HCT116 (cell line): ENCODE data around the gene LRRFIP1. TPM values are rescaled to one million over a fixed set of nuclear protein-coding genes. Genes with fewer than 3 reads are reported as not detected.

Experiments used
- ATAC-seq: fragments of 200-7000 bp; cut with Tn5 transposase; 2 replicates; pipeline ENCODE4 v1.9.1; 2020; ENCODE audit warnings: mild to moderate bottlenecking, moderate library complexity
- BruUV-seq: library from RNA; stranded (reverse); fragments of 400-500 nt; replicated peaks from 2 replicates; lab custom pipeline; 2021; lab: Mats Ljungman, UMichigan
- CTCF ChIA-PET: fragments of 300-600 bp; sonication (Branson Sonifier 250); formaldehyde crosslinking; loops from one replicate; lab custom pipeline; 2021; ENCODE audit warnings: antibody characterized with exemption; lab: Charles Lee
- POLR2A ChIA-PET: fragments of 300-600, 350-600 bp; sonication (Branson Sonifier 250); formaldehyde crosslinking; loops from one replicate; lab custom pipeline; 2021; ENCODE audit warnings: antibody characterized with exemption; lab: Charles Lee
- RAD21 ChIA-PET, 2 experiments: fragments of 300-600 bp; sonication (Branson Sonifier 250); formaldehyde crosslinking; loops; one replicate each; lab custom pipeline; 2023; ENCODE audit warnings: low total read pairs in 2 of 2; ENCODE audit not compliant: uncharacterized antibody in 2 of 2, unreplicated experiment in 2 of 2, low non-redundant PET in 1 of 2; lab: Charles Lee
- DNase-seq: peaks from one replicate; pipeline ENCODE4 v3.0.0-alpha.2; 2010; ENCODE audit warnings: low read depth, low spot score
- H2AFZ ChIP-seq: fragments of 200-600 bp; shearing (Covaris generic), sonication (generic); 2 replicates; pipeline ENCODE4 v1.6.1; 2017; ENCODE audit warnings: low read depth, mixed run types, mixed read lengths, antibody characterized with exemption, low read length; ENCODE audit not compliant: poor library complexity, severe bottlenecking
- H3K27ac ChIP-seq: 2 replicates; pipeline ENCODE4 v1.5.1; 2012; ENCODE audit warnings: low read depth, low read length
- H3K27me3 ChIP-seq: fragments of 200-600 bp; sonication (generic); 2 replicates; pipeline ENCODE4 v1.6.1; 2016; ENCODE audit warnings: mixed run types, low read length, mixed read lengths; ENCODE audit not compliant: insufficient read depth
- H3K36me3 ChIP-seq, 2 experiments: fragments of 200-500 bp in 1 of 2; fragments of 200-600 bp in 1 of 2; sonication (Bioruptor generic) in 1 of 2; sonication (generic) in 1 of 2; 2 replicates each; pipeline versions ENCODE4 v1.5.1 to v1.6.1; 2014 to 2016; ENCODE audit warnings: low read length in 2 of 2, inconsistent platforms in 1 of 2, mixed read lengths in 1 of 2, mixed run types in 1 of 2; ENCODE audit not compliant: insufficient read depth in 2 of 2, control insufficient read depth in 1 of 2
- H3K4me1 ChIP-seq, 2 experiments: fragments of 200-600 bp in 1 of 2; sonication (generic) in 1 of 2; 2 replicates each; pipeline versions ENCODE4 v1.5.1 to v1.6.1; 2012 to 2017; ENCODE audit warnings: low read length in 2 of 2, inconsistent platforms in 1 of 2, mild to moderate bottlenecking in 1 of 2, mixed read lengths in 1 of 2, mixed run types in 1 of 2, moderate library complexity in 1 of 2; ENCODE audit not compliant: insufficient read depth in 2 of 2, control insufficient read depth in 1 of 2
- H3K4me2 ChIP-seq: fragments of 200-600 bp; sonication (generic); 2 replicates; pipeline ENCODE4 v1.6.1; 2017; ENCODE audit warnings: mixed run types, low read length, mixed read lengths
- H3K4me3 ChIP-seq, 2 experiments: fragments of 200-600 bp in 1 of 2; sonication (generic) in 1 of 2; replicated peaks in 1 of 2; 2 replicates each; pipeline ENCODE4 v1.5.1; 2011 to 2016; ENCODE audit warnings: low read length in 2 of 2, control low read depth in 1 of 2, low read depth in 1 of 2, mild to moderate bottlenecking in 1 of 2, mixed read lengths in 1 of 2, mixed run types in 1 of 2
- H3K79me2 ChIP-seq: fragments of 200-600 bp; sonication (generic); 2 replicates; pipeline ENCODE4 v1.6.1; 2017; ENCODE audit warnings: mild to moderate bottlenecking, mixed run types, low read length, moderate library complexity, mixed read lengths; ENCODE audit not compliant: insufficient read depth
- H3K9ac ChIP-seq: fragments of 200-600 bp; sonication (generic); 2 replicates; pipeline ENCODE4 v1.6.1; 2016; ENCODE audit warnings: low read length, mixed read lengths
- H3K9me2 ChIP-seq: fragments of 200-600 bp; sonication (generic), shearing (Covaris generic); 2 replicates; pipeline ENCODE4 v1.6.1; 2017; ENCODE audit warnings: mixed run types, mild to moderate bottlenecking, moderate library complexity; ENCODE audit not compliant: insufficient read depth
- H3K9me3 ChIP-seq, 2 experiments: fragments of 200-500 bp in 1 of 2; fragments of 200-600 bp in 1 of 2; sonication (Bioruptor generic) in 1 of 2; sonication (generic) in 1 of 2; 2 replicates each; pipeline ENCODE4 v1.6.1; 2014 to 2017; ENCODE audit warnings: low read length in 2 of 2, mixed read lengths in 2 of 2, inconsistent platforms in 1 of 2, low read depth in 1 of 2, mild to moderate bottlenecking in 1 of 2, mixed run types in 1 of 2, moderate library complexity in 1 of 2; ENCODE audit not compliant: control insufficient read depth in 1 of 2, insufficient read depth in 1 of 2
- H4K20me1 ChIP-seq: fragments of 200-600 bp; sonication (generic), shearing (Covaris generic); 2 replicates; pipeline ENCODE4 v1.6.1; 2017; ENCODE audit warnings: mixed run types, mild to moderate bottlenecking, moderate library complexity; ENCODE audit not compliant: insufficient read depth
- ATF3 ChIP-seq: IDR thresholded peaks from 2 replicates; pipeline ENCODE4 v1.6.1; 2012
- CBX3 ChIP-seq: IDR thresholded peaks from 2 replicates; pipeline ENCODE4 v1.6.1; 2012; ENCODE audit warnings: low read depth
- CEBPB ChIP-seq: IDR thresholded peaks from 2 replicates; pipeline ENCODE4 v1.6.1; 2012; ENCODE audit warnings: low read depth
- EGR1 ChIP-seq: IDR thresholded peaks from 2 replicates; pipeline ENCODE4 v1.6.1; 2012; ENCODE audit warnings: low read depth
- ELF1 ChIP-seq: IDR thresholded peaks from 2 replicates; pipeline ENCODE4 v1.6.1; 2012; ENCODE audit warnings: low read depth, borderline replicate concordance
- EZH2 ChIP-seq: fragments of 200-600 bp; sonication (generic); IDR thresholded peaks from 2 replicates; pipeline ENCODE4 v1.6.1; 2017; ENCODE audit warnings: antibody characterized with exemption, mixed run types
- FOSL1 ChIP-seq: IDR thresholded peaks from 2 replicates; pipeline ENCODE4 v1.6.1; 2012; ENCODE audit warnings: low read depth
- JUND ChIP-seq: IDR thresholded peaks from 2 replicates; pipeline ENCODE4 v1.6.1; 2012
- POLR2A ChIP-seq: IDR thresholded peaks from 2 replicates; pipeline ENCODE4 v1.7.0; 2011; ENCODE audit warnings: borderline replicate concordance; ENCODE audit not compliant: insufficient read depth, insufficient read length; ENCODE audit errors: extremely low read depth
- POLR2AphosphoS5 ChIP-seq: IDR thresholded peaks from 2 replicates; pipeline ENCODE4 v1.6.1; 2011; ENCODE audit warnings: mild to moderate bottlenecking, low read depth, low read length, moderate library complexity
- REST ChIP-seq: IDR thresholded peaks from 2 replicates; pipeline ENCODE4 v1.6.1; 2012; ENCODE audit warnings: low read depth
- SIN3A ChIP-seq: IDR thresholded peaks from 2 replicates; pipeline ENCODE4 v1.6.1; 2012; ENCODE audit warnings: low read depth
- SP1 ChIP-seq: IDR thresholded peaks from 2 replicates; pipeline ENCODE4 v1.6.1; 2012; ENCODE audit warnings: low read depth
- YY1 ChIP-seq: IDR thresholded peaks from 2 replicates; pipeline ENCODE4 v1.6.1; 2011; ENCODE audit warnings: low read length, low read depth, moderate library complexity, mild to moderate bottlenecking; ENCODE audit not compliant: insufficient replicate concordance; ENCODE audit errors: extremely low read depth
- intact Hi-C: fragments of 100-400 bp; cut with micrococcal nuclease; formaldehyde crosslinking; loops from 2 replicates; pipeline ENCODE4 v1.10.0; 2022
- total RNA-seq: library from RNA; stranded (reverse); gene quantifications from one replicate; pipeline ENCODE4 v1.2.1, GENCODE V29; 2021; ENCODE audit not compliant: unreplicated experiment

Gene LRRFIP1
- total RNA-seq, 1 experiment from 2014 or later, result 76.9 TPM

GRCh38 chr2:237721458-237721857 lies 94.1 kb downstream of the LRRFIP1 start (continued):
- no peak for TF ChIP-seq ELF1
- no peak for TF ChIP-seq SP1
- TF ChIP-seq YY1, result no peak

GRCh38 chr2:237722616-237723015 lies 95.2 kb downstream of the LRRFIP1 start:
- Histone ChIP-seq H4K20me1 (peaks cover 11% of the 10 kb centered on the region; the same call in 1 of the 2 replicates), H3K9me3 (no peaks in the 10 kb centered on the region), H3K27me3 (no peaks in the 10 kb centered on the region), H3K79me2 (peaks cover 82% of the 10 kb centered on the region), H3K27ac (no peak overlapping the region), H3K4me2 (no peak overlapping the region), H3K36me3 (peaks cover 0 to 3% of the 10 kb centered on the region in 2 experiments; a peak in 1 of 4 replicates), H3K4me3 (no peak overlapping the region), H3K9me2 (no peaks in the 10 kb centered on the region), H3K9ac (no peak overlapping the region), H3K4me1 (peaks cover 6 to 34% of the 10 kb centered on the region in 2 experiments; a peak in 3 of 4 replicates), H2AFZ (no peak overlapping the region)
- TF ChIP-seq REST (no peak), POLR2AphosphoS5 (no peak), SP1 (no peak), SIN3A (no peak), POLR2A (no peak), FOSL1 (no peak), EGR1 (no peak), CBX3 (no peak), JUND (no peak), ATF3 (no peak), CEBPB (no peak), EZH2 (no peak)
- ChIA-PET POLR2A (no interaction called here), RAD21 (no interaction called here), CTCF (no interaction called here)
- no peak for ATAC-seq
- no peak for DNase-seq
- BruUV-seq, result no TSS peak
- intact Hi-C loops, result no loop called here
